ENCODE results near the gene CCDC188.
"Not testable (repeated sequence)": the region's sequence is repeated elsewhere in the genome, so short reads cannot be mapped to it uniquely, and the experiment has no call there.

CCDC188 gene

GRCh38 chr22:20169253-20169822 lies 18.5 kb upstream of the CCDC188 start:
- no peak for FAIRE-seq

DNA sequence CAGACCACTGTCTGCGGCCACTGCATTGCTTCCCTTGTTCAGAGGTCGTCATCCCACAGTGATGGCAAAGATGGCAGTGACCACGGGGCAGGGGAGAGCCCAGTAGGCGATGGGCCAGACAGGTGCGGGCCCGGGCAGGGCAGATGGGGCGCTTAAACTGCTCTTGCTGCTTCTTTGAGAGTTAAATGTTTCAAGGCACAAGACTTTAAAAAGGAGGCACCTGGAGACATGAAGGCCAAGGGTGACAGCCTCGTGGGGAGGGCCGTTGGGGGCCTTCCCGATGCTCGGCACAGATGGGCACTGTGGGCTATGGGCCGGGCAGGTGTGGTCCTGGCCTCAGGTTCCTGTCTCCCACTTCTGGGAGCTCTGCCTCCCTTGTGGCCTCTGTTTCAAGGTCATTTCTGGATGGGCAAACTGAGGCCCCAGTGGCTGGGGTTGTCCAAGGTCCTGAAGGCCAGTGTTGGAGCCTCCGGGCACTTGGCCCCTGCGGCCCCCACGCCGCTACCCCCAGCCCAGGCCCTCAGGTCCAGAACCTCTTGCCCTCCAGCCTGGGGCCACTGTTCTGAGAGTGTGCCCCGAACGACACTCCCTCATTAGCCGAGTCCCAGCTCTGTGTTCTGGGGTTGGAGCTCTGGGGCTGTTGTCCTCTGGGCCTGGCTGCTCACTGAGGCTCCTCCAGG lies 16.9 kb upstream of the CCDC188 start:
- FAIRE-seq, result no peak

GRCh38 chr22:20166703-20167102 lies 15.8 kb upstream of the CCDC188 start:
- no peak for FAIRE-seq

GRCh38 chr22:20165913-20166312 lies 15.1 kb upstream of the CCDC188 start:
- no peak for FAIRE-seq

GRCh38 chr22:20165421-20165820 lies 14.6 kb upstream of the CCDC188 start:
- no peak for FAIRE-seq

DNA sequence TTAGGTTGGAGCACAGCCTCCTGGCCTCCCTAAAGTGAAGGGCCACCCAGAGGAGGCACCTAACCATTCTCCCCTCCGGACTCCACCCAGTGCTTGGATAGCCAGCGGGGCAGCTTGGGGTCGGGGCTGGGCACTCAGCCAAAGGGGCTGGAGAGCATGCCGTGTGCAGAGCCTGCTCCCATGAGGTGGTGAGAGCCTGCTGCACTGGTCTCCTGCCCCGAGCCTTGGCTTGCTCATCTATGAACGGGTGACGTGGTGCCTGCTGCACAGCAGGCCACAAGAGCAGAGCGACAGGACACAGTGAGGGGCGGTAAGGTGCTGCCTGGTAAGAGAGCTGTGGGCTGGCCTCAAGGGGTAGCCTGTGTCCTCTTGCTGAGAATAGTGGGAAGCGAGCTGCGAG lies 14.0 kb upstream of the CCDC188 start:
- no peak for FAIRE-seq

DNA sequence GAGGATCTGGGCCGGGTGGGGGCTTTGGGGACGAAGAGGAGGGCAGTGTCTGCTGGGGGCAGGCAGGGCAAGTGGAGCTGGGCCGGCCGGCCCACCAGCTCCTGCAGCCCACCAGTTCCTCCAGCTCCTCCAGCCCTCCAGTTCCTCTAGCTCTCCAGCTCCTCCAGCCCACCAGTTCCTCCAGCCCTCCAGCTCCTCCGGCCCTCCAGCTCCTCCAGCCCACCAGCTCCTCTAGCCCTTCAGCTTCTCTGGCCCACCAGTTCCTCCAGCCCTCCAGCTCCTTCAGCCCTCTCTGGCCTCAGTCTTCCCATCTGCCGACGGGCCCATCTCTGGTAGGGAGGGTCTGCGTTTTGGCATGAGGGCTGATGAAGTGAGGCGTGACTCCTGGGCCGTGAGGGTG lies 9.2 kb upstream of the CCDC188 start:
- FAIRE-seq, result no peak

DNA sequence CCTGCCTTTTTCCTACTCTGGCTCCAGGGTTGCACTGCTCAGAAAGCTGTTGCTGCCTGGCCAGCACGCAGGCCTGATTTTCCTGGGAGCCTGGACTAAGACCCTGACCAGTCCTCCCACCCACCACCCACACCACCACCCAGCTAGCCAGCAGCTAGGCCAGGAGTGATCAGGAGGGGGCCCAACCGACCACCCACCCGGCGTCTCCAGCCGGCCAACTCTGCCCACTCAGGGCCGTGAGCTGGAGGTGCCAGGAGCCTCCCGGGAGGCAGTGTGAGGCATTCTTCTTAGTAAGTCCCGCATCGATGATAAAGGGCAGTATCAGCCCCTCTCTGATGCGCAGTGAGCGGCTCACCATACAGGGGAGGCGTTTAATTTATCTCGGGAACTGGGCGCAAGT lies 8.7 kb upstream of the CCDC188 start:
- not testable (repeated sequence) for FAIRE-seq

- FAIRE-seq, result no peak
Observed at GRCh38 chr22:20159076-20159475, 8.2 kb upstream of the CCDC188 start.

GRCh38 chr22:20158391-20159036 lies 7.7 kb upstream of the CCDC188 start:
- no peak for FAIRE-seq

DNA sequence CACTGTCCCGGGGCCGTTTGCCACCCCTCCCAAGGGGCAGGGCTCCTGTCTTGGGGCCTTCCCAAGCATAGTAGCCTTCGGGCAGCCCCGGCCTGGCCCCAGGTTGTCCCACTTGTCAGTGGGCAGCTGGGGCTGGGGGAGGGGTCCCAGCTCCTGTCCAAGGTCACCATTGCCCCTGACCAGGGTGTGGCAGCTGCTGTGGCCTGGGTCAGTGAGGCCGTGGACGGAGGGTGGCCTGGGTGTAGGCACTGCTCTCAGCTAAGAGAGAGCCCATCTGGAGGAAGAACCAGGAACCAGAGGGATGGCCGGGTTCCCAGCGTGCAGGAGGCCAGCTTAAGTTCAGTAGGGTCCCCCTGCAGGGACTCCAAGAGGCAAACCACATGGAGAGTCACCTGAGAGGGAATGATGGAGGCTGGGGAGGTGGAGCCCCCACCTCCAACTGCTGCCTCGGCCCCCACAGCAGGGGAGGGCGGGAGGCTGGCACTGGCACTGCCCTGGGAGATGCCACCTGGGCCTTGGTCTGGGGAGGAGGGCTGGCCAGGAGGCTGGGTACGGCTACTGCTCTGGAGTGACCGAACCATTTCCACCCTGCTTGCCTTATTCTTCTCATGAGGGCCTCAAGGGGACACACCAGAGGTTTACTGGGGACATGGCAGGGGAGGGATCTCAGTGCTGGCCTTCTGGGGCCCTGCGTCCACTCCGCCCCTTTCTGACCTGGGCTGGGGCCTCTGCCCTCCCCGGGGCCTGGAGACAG lies 6.8 kb upstream of the CCDC188 start:
- no peak for FAIRE-seq

DNA sequence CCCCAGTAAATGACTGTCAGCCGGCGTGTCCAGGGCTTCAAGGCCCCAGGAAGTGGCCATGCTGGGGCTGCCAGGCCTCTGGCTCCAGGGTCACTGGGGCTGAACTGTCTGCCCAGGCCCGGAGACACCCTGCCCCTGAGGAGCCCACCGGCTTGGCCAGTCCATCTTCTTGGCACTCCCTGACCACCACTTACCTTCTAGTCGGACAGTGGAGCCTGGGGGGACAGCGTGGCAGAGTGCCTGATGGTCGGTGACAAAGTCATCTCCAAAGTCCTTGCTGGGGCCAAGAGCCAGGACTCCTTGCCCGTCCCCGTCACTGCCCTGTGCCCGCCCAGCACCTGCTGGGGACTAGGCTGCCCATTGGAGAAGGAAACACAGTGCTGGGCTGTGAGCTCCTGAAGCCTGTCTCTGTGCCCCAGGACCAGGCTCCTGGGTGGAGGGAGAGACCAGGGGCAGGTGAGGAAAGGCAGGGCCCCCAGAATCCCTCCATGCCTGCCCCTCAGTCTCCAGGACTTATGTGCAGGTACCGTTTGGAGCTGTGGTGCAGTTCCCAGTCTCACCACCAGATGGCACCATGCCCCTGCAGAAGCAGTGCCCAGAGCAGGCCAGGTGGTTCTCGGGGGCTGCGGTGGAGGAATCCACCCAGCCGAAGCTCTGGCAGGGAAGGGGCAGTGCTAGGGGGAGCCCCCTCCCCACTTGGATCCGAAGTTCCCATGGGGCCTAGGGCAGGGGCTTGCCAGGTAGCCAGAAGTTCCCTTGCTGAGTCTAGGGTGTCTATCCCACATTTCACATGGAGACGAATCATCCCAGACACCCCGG lies 6.0 kb upstream of the CCDC188 start:
- no peak for FAIRE-seq

- no peak for FAIRE-seq
Observed at GRCh38 chr22:20156042-20156389, 5.2 kb upstream of the CCDC188 start.

- no peak for FAIRE-seq
Observed at GRCh38 chr22:20155330-20156041, 4.6 kb upstream of the CCDC188 start.

DNA sequence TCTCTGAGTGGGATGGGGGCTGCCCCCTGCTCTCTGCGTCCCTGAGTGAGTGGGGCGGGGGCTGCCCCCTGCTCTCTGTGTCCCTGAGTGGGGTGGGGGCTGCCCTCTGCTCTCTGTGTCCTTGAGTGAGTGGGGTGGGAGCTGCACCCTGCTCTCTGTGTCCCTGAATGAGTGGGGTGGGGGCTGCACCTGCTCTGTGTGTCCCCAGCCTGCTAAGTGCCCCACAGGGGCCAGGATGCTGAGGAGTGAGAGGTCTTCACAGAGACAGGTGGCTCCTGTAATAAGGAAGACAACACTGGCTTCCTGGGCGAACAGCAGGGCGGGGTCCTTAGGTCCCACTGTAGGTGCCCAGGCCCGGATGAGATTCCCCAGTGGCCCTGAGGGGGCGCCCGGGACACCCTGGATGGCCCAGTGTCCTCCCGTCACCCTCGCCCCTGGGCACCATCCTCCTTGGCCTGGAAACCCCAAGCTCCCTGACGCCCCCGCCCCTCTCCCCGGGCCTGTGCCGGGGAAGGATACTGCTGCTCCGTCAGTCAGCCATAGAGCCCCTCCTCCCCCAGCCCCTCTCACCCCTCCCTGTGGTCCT lies 3.8 kb upstream of the CCDC188 start:
- no peak for FAIRE-seq

DNA sequence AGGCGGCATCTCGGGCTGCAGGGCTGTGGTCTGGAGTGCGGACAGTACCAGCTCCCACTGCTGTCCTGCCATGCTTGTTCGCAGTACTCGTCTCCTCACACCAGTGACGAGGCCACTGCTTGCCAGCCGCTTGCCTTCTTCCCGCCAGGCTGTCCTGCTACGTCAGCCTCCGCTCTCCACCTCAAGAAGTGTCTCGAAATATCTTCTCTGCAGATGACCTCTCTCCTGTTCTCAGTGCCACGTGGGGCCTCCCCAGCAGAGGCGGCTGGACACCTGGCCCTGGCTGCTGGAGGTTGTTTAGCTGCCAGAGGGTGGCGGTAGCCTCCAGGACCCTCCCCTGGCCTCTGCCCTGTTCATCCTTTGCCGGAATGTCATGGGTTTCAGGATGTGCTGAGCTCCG lies 3.1 kb upstream of the CCDC188 start:
- FAIRE-seq, result no peak

DNA sequence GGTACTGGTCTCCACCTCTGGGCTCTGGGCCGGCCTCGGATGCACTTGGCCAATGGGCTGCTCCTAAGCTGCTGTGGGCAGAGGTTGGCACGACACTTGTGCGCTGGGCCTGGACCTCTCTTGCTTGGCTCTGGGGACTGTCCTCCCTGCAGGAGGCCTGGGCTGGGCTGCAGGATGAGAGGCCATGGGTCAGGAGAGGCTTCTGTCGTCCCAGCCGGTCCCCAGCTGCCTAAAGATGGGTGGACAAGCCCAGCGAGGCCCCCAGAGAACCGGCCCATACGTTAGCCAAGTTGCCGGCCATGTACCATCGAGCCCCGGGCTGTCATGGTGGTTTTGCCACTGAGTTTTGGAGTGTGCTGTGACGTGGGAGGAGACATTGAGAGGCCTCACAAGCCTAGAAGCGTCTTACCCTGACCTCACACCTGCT lies 1.6 kb upstream of the CCDC188 start:
- no peak for FAIRE-seq

DNA sequence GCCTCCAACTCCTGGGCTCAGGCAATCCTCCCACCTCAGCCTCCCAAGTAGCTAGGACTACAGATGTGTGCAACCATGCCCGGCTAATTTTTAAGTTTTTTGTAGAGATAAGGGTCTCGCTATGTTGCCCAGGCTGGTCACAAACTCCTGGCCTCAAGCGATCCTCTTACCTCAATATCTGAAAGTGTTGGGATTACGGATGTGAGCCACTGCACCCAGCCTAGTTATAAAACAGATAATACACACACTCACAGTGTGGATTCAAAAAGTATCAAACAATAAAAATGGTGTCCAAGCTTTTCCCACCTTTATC lies 377 bp upstream of the CCDC188 start:
- FAIRE-seq, result no peak

GRCh38 chr22:20149257-20150250 lies 1.3 kb downstream of the CCDC188 start:
- no peak for FAIRE-seq

DNA sequence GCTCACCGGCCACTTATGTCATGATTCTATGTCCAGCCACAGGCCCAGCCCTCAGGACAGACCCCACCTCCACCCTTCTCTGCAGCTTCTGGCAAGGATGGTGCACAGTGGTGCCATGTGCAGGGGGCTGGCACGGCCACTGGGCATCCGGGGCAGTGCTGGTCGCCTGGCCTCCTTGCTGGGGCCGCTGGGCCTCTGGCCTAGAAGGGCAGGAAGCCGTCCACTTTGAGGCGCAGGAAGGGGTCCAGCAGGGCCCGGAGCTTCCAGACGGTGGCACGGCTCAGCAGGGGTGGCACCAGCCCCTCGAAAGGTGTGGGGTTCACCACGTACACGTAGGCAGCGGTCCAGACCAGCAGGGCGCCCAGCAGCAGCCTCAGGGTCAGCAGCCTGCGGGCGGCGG lies 2.4 kb downstream of the CCDC188 start:
- no peak for FAIRE-seq

All from islet of Langerhans (tissue), 1 donor.